Pancreas (tissue), 10 donors: Measurements from ENCODE around the gene MAML3. TPM values are rescaled to one million over a fixed set of nuclear protein-coding genes. Genes with fewer than 3 reads are reported as not detected.

Experiments
- ATAC-seq, 4 donors: fragments of 200-7000 bp; cut with Tn5 transposase; one replicate each; pipeline versions ENCODE4 v1.8.0 to v1.9.1; 2020; ENCODE audit warnings: mild to moderate bottlenecking in 4 of 4, moderate library complexity in 4 of 4
- DNase-seq, 6 donors: peaks; one replicate each; pipeline ENCODE4 v3.0.0-alpha.2; 2020
- FAIRE-seq: peaks from 2 replicates; lab custom pipeline; 2012; peaks lifted over from hg19 to GRCh38; lab: Jason Lieb, UNC
- H3K27ac ChIP-seq, 4 donors: fragments of 200-600 bp; sonication (generic); 1 replicate in 3 of 4; 2 replicates in 1 of 4; pipeline versions ENCODE4 v1.5.0 to v1.8.0; 2020
- H3K27me3 ChIP-seq, 4 donors: fragments of 200-600 bp; one replicate each; pipeline ENCODE4 v1.8.0; 2021
- H3K36me3 ChIP-seq, 3 donors: fragments of 200-600 bp; sonication (generic) in 1 of 3; one replicate each; pipeline versions ENCODE4 v1.5.0 to v1.8.0; 2020 to 2021
- H3K4me1 ChIP-seq, 3 donors: fragments of 200-600 bp; one replicate each; pipeline ENCODE4 v1.8.0; 2021
- H3K4me3 ChIP-seq, 4 donors: fragments of 200-600 bp; sonication (generic) in 2 of 4; one replicate each; pipeline versions ENCODE4 v1.5.0 to v1.8.0; 2020 to 2021
- H3K9me3 ChIP-seq, 4 donors: fragments of 200-600 bp; one replicate each; pipeline ENCODE4 v1.8.0; 2021
- CTCF ChIP-seq, 4 donors: fragments of 200-600 bp; sonication (generic) in 3 of 4; IDR thresholded peaks; one replicate each; pipeline versions ENCODE4 v1.5.0 to v1.8.0; 2021; ENCODE audit warnings: antibody characterized with exemption in 4 of 4
- WGBS, 2 donors: extraction: QIAGEN DNeasy Blood & Tissue Kit; methylation state at CpG; one replicate each; pipeline ENCODE4 v1.1.7; 2013; 5-methylcytosine and 5-hydroxymethylcytosine counted together
- intact Hi-C, 3 donors: fragments of 100-400 bp; cut with DNase I; formaldehyde crosslinking; loops; one replicate each; pipeline versions ENCODE4 v1.11.1 to v1.14.2; 2022
- polyA plus RNA-seq, 2 donors: library from polyadenylated mRNA; stranded (reverse); fragments of 200-250 nt; gene quantifications; one replicate each; pipeline ENCODE4 v1.2.3, GENCODE V29; 2013
- total RNA-seq, 6 donors: library from RNA; stranded (reverse); fragmentation: NEBNext Ultra II Directional in 4 of 6; extraction: Animal tissue kit (Norgen Biotek cat#: 25700) in 4 of 6; gene quantifications; one replicate each; pipeline versions ENCODE4 v1.2.1 to v1.2.4, GENCODE V29; 2021 to 2023
- donor health status: healthy with polysubstance abuse.
- donor health status: DM: no; HTN: no; CAD: no; lungs with moderate emphysema.
- donor health status: DM: no; HTN: no; CAD: no.
- donor health status: control.
- donor health status: control.
- donor health status: Bipolar disorder and iron deficiency.
- donor health status: DM: yes; HTN: yes; CAD: no.
- donor health status: DM: no; HTN: no; CAD: no.
- donor health status: DM: no; HTN: no; CAD: no.
- donor health status: DM: yes; HTN: yes; CAD: no.

Gene MAML3
- total and polyA plus RNA-seq, 8 donors = 3.8 to 8.9 (median 5.9) TPM

GRCh38 chr4:139905489-139905888, 248.5 kb downstream of the MAML3 start:
- intact Hi-C loops = no loop called here
- no peaks in the 10 kb centered on the region for H3K36me3 ChIP-seq
- FAIRE-seq (no peak), DNase-seq (no peak), ATAC-seq (no peak)
- 93 to 95% methylated on average over 1 of the region's 1 CpG for WGBS, 2 donors
- H3K4me1 ChIP-seq = peaks cover 22 to 29% (median 26%) of the 10 kb centered on the region in 3 donors
- no peak for TF ChIP-seq CTCF (IDR thresholded peaks at IDR 0.05)
- no peak overlapping the region for H3K4me3 ChIP-seq
- no peaks in the 10 kb centered on the region for H3K27me3 ChIP-seq
- no peaks in the 10 kb centered on the region for H3K9me3 ChIP-seq
- peak overlapping the region in 1 of 4 donors; percentile 72 for H3K27ac ChIP-seq

- TF ChIP-seq CTCF (IDR thresholded peaks at IDR 0.05) = no peak
- Histone ChIP-seq H3K4me3 (no peak overlapping the region), H3K27ac (no peak overlapping the region), H3K4me1 (peaks cover 22 to 29% (median 26%) of the 10 kb centered on the region in 3 donors), H3K9me3 (no peaks in the 10 kb centered on the region), H3K36me3 (no peaks in the 10 kb centered on the region), H3K27me3 (no peaks in the 10 kb centered on the region)
- DNase-seq = no peak
- intact Hi-C loops = no loop called here
- no peak for ATAC-seq
- WGBS, 2 donors = 96 to 98% methylated on average over 5 of the region's 5 CpGs
- no peak for FAIRE-seq
Measured at GRCh38 chr4:139904406-139904805, 249.6 kb downstream of the MAML3 start.

GRCh38 chr4:139903845-139904244, 250.1 kb downstream of the MAML3 start:
- no peaks in the 10 kb centered on the region for H3K9me3 ChIP-seq
- FAIRE-seq (no peak), ATAC-seq (no peak), DNase-seq (no peak)
- H3K27ac ChIP-seq = no peak overlapping the region
- peaks cover 20 to 26% (median 23%) of the 10 kb centered on the region in 3 donors for H3K4me1 ChIP-seq
- H3K4me3 ChIP-seq = no peak overlapping the region
- intact Hi-C loops = no loop called here
- TF ChIP-seq CTCF (IDR thresholded peaks at IDR 0.05) = no peak
- no peaks in the 10 kb centered on the region for H3K36me3 ChIP-seq
- WGBS, 2 donors = 98% methylated on average over 2 of the region's 2 CpGs
- H3K27me3 ChIP-seq = no peaks in the 10 kb centered on the region

GRCh38 chr4:139902321-139903320, 251.4 kb downstream of the MAML3 start:
- no peak for TF ChIP-seq CTCF (IDR thresholded peaks at IDR 0.05)
- ATAC-seq (peak in 2 of 4 donors; percentile 3 to 22), DNase-seq (no peak), FAIRE-seq (no peak)
- no peaks in the 10 kb centered on the region for H3K9me3 ChIP-seq
- no peaks in the 10 kb centered on the region for H3K36me3 ChIP-seq
- 69 to 72% methylated on average over 17 of the region's 17 CpGs for WGBS, 2 donors
- H3K27me3 ChIP-seq = no peaks in the 10 kb centered on the region
- peak overlapping the region in 2 of 4 donors; percentile 11 to 47 for H3K27ac ChIP-seq
- intact Hi-C loops = no loop called here
- H3K4me3 ChIP-seq = peak overlapping the region in 1 of 4 donors; percentile 12
- peaks cover 15 to 23% (median 15%) of the 10 kb centered on the region in 3 donors for H3K4me1 ChIP-seq
